NK-92 (cell line): Measurements from ENCODE around the gene HADHB.
"Not testable (repeated sequence)": the region's sequence is repeated elsewhere in the genome, so short reads cannot be mapped to it uniquely, and the experiment has no call there.

ENCODE experiments used
- DNase-seq: peaks from one replicate; lab custom pipeline; 2025; ENCODE audit not compliant: unreplicated experiment; lab: John Stamatoyannopoulos, UW

HADHB gene

DNA sequence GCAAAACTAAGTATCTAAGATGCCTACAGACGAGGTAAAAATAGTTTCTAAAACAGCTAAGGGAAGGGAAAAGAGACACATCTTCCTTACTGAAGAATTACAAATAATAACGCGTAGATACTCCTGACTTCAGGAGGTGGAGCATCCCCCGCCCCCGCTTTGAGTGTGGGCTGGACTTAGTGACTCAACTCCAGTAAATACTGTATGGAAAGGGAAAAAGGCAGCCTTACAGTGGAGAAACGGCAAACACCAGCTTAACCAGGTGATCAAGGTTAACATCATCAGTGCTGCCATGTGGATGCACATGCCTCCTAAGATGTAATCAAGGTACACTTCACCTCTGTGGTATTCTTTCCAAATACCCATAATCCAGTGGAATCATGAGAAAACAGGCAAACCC lies 47.9 kb downstream of the HADHB start:
- no peak for DNase-seq

DNA sequence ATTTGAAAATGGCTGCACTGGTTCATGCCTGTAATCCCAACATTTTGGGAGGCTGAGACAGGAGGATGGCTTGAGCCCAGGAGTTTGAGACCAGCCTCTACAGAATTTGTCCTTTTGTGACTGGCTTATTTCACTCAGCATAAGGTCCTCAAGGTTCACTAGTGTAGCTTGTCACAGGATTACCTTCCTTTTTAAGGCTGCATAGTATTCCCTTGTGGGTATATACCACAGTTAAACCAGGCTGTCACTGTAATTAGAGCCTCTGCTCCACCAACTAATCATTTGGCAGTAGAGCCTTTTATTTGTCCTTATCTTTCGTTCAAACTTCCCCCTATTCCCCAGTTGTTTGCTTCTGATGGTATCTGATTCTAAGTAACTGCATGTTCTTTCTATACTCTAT lies 50.8 kb downstream of the HADHB start:
- DNase-seq, result no peak

DNA sequence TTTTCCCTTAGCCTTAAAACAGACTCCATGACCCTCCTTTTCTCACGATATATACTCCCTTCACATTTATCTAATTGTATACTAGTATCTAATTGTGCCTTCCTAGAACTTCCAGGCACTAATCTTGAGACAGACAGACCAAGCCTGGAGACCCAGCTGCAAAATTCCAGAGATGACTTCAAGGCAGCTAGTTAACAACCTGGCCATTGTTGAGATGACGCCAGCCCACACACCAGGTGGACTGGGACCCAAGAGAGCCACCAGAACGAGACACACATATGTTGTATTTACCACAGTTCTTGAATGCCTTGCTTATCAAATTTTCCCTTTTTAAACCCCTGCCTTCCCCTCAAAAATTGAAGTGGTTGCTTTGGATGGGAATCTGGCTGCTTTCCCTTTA lies 52.3 kb downstream of the HADHB start:
- no peak for DNase-seq

DNA sequence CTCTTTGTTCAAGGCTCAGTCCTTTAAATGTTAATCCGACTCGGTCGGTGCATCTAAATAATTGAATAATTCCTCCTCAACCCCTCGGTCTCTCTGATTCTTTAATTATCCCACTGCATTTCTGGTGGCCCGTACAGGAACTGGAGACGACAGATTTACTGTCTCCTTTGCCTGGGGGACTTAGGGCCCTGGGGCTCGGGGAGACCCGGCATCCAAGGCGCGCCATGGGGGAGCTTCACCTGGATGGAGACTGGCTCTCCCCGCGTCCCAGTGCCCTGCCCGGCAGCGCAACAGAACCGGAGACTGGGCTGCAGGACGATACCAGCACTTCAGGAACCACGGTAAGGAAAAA lies 53.5 kb downstream of the HADHB start:
- DNase-seq, result no peak

DNA sequence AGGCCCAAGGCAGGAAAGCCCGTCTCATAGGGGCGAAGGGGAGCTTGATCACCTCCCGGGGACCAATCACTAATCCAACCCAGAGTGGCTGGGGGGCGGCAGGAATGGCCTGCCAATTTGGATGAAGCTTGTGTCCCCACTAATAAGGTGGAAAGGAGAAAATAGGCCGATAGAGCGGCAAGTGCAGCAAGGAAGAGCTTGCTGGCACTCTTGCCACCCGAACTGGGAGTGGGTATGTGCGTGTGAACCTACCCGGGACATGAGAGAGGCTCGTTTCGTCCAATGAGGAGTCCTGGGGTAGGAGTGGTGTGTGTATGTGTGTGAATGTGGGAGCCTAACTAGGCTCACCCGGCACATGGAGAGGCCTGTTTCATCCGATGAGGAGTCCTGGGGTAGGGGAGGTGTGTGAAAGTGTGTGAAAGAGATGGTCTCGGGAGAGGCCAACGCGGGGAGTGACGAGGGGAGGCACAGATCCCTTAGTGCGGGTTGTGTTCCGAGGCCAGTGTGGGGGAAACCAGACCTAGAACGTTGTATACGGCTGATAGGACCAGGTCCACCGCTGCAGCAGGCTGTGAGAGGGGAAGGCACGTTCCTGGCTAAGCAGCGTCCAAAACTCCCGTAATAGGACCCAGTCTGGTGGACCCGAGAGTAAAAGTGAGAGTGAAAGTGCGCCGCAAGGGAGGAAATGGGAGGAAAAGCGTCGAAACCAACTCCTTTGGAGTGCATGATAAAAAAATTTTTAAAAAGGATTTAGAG lies 54.1 kb downstream of the HADHB start:
- no peak for DNase-seq

DNA sequence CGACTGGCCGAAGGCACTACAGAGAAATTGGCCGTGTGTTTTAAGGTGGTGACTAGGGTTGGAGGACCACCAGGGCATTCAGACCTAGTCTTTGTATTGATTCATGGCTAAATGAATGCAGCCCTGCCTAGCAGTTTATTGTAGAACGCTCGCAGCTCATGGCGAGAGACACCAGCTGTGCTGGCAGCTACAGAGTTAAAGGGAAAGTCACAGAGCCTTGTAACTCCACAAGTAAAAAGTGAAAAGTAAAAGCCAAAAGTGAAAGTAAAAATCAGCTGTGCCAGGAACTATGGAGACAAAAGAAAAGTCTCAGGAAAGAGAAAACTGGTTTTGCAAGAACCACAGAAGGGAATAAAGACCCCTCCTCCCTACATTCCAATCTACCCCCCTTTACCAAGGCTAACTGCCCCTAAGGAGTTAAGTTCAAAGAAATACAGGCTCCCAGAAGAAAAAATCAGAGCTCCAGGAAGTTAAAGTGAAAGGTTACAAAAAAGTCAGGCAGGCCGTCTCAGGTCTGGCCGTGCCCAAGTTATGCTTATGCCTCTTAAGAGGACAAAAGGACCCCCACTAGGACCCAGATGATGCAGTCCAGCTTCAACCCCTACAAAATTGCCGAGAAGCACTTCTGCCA lies 54.8 kb downstream of the HADHB start:
- DNase-seq, result no peak

DNA sequence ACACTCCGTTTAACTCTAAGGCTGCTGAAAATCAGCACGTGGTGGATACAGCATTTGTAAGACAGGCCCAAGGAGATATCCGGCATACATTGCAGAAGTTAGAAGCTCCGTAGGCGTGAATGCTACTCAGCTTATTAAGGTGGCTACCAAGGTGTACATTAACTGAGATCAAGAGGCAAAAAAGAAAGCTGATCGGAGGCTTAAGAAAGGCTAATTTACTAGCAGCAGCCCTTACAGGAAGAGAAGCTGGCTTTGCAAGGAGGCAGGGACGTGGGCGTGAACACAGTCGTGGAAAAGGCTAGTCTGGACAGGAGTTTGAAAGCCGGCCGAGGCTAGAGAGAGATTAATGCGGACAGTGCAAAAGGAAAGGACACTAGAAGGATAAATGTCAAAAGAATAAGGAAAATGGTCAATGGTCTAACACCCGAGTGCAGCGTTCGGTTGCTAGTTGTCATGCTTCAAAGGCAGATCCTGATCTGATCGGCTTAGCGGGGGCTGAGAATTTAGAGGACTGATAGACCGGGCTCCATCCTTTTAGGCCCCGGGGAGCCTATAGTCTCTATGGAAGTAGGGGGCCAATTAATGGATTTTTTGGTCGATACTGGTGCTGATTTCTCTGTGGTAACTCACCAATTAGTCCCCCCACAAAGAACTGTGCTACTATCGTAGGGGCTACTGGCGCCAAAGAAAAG lies 55.6 kb downstream of the HADHB start:
- DNase-seq, result no peak

DNA sequence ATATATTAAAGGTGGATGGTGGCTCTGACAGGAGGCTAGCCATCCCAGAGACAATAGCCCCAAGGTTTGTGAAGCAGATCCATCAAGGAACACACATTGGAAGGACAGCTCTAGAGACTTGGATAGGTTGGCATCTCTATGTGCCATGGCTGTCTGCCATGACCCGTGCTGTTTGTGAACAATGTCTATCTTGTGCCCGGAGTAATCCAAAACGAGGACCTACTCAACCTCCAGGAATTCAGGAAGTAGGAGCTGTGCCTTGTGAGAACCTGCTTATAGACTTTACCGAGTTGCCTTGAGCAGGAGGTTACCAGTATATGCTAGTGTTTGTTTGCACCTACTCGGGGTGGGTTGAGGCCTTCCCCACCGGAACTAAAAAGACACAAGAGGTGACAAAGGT lies 58.1 kb downstream of the HADHB start:
- no peak for DNase-seq

DNA sequence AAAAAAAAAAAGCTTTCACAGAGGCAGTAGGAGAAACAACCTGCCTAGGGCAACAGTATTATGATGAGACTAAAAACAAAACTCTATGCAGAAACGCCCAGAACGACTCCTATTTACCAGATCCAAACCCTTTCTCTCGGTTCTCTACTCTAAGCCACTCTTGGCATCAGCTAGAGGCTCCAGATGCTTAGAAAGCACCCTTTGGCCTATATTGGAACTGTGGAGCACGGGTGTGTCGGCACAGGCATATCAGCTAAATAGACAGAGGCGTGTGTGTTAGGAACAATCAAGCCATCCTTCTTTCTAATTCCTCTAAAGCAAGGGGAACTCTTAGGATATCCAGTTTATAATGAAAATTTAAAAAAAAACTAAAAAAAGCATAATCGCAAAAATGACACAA lies 60.4 kb downstream of the HADHB start:
- DNase-seq, result not testable (repeated sequence)

DNA sequence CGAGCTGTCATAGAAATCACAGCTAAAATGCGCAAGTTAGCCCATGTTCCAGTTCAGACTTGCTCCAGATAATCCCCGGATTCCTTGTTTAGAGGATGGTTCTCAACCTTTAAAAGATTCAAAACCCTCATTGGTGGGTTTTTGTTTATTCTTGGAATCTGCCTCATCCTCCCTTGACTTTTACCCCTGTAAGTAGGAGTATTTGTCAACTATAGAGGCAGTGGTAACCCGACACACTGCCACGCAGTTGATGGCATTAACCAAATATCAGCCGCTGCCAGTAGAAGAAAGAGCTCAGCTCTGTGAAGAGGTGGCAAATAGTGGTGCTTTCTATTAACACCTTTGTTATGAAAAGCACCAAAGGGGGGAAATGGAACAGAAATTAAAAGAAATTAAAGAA lies 60.8 kb downstream of the HADHB start:
- DNase-seq, result no peak

DNA sequence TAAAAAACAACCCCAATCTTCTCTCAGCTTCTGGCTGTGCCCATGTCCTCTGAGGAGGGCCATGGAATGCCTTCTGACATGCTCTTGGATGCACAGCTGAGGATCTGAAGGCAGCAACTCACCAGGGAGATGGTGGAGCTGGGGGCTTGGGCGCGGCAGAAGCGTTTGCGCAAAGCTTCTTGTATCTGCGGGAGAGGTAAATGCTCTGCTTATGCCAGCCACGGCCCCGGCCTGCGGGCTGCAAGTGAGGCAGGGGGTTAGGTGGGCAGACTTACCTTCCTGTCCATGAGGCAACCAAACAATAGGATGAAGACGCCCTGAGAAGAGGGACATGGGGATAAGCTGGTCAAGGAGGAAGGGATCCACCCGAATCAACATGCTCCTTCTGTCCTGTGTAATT lies 65.2 kb downstream of the HADHB start:
- DNase-seq, result no peak

DNA sequence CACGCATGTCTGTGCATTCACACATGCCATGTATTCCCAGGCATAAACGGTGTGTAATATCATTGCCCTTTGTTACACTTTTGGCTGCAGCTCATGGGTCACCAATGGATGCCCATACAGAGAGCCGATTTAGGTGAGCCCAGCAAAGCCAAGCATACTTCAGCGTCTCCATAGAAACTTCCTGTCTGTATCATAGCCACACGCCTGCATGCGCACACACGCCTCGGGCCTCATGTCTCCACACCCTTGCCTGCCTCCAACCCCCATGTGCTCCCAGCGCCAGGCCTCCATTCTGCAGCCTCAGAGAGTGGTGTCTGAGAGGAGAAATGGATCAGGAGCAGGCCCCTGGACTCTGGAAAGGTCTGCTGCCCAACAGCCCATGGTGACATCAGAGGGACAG lies 67.7 kb downstream of the HADHB start:
- no peak for DNase-seq

DNA sequence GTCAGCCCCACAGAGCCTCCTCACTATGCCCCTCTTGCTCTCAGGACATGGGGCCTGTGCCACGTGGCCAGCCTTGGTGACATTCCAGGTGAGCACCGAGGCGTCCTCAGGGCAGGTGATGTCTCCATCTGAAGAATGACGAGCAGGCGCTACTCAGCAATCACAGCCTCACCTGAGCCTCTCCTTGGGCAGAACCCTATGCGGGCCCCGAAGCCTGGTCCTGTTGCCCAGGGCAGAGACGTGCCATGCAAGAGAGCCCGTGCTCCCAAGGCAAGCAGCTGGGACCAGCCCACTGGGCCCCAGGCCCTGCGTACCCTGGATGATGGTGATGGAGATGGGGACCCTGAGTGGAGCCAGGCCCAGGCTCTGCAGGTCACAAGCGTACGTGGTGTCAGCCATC lies 68.7 kb downstream of the HADHB start:
- DNase-seq, result no peak

DNA sequence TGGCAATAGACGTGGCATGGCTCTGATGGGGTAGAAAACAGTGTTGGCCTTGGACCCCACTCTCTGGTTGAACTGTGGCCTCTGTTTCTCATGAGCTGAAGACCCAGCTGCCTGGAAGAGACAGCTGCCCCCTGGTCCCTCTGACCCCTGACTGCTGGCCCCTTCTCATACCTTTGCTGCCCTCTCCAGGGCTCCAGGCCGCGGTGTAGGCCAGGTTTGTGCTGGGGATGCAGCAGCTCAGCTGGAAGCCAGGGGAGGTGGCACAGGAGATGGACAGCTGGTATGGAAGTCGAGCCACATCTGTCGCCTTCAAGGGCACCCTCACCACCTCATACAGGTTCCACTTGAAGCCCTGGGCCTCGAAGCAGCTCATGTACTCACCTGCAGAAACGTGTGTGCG lies 69.5 kb downstream of the HADHB start:
- no peak for DNase-seq

DNA sequence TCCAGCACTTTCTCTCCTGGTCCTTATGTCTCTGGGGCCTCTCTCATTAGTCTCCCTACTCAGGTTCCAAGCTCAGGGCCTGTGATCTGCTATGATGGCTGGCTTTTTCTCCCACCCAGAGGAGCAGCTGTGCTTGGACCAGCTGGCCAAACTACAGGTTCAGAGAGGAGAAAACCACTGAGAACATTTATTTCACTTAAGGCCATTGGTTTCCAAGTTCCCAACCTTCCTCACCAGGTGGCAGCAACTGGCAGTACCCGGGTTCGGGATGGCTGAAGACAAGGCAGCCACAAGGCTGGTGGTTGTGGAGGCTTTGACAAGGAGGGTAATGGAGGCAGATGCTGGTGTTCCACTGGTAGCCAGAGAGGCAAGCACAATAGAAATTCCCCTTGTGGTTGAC lies 71.3 kb downstream of the HADHB start:
- DNase-seq, result no peak

DNA sequence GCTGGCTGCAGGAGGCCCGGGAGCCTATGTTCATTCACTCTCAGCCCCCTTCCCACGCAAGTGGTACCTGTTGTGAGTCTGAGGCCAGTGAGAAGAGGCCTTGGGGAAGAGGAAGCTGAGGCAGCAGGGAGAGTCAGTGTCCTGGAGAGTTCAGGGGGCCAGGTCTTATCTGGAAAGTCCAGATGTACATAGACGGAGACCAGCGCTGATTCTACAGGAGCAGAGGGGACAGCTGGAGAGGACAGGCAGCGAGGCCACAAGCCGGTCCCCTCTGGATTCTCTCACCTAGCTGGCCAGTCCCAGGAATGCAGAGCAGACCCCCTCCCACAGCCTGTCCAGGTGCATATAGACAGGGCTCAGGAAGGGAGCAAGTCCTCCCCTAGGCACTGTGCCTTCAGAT lies 72.1 kb downstream of the HADHB start:
- no peak for DNase-seq

DNA sequence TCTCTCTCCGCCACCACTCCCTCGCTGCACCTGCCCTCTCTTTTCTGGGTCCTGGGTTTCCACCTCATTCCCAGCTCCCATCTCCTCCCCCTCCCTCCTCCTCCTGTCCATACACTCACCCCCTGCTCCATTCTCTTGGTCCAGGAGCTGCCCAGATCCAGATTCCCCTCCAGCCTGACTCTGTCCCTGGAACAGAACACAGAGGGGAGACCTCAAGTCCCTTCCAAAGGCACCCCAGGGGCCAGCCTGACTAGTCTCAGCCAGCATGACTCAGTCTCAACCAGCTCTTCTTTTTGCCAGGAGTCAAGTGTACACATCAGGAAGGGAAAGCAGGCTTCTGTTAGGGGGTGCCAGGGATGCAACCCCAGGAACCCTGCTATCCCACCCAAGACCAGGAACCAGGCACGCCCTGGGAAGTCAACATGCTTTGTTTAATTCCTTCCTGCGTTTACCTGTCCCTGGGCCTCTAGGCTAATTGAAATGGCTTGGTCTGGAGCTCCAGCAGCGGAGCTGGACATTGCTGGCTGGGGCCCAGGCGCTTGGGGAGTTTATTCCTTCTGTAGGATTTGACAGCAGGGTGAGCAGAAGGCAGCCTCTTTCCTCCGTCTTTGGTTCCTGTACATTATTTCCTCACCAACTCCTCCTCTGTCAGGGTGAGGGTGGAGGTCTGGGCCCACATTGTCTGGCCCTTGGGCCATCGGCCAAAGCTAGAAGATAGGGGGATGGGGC lies 72.8 kb downstream of the HADHB start:
- no peak for DNase-seq

DNA sequence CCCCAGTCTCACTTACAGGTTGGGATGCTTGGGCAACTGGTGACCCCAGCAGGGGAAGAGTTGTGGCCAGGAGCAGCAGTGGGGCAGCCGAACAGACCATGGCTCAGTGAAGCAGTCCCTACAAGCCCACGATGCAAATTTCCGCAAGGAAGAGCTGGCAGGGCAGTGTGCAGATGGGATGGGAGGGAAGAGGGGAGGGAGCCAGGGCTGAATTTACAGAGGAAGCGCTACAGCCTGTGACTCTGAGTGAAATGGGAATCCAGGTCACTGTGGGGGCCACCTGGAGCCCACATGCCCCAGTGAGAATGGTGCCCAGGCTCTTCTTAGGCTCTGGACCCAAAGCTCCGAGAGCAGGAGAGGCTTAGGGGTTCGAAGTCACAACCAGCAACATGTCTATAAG lies 74.2 kb downstream of the HADHB start:
- no peak for DNase-seq

DNA sequence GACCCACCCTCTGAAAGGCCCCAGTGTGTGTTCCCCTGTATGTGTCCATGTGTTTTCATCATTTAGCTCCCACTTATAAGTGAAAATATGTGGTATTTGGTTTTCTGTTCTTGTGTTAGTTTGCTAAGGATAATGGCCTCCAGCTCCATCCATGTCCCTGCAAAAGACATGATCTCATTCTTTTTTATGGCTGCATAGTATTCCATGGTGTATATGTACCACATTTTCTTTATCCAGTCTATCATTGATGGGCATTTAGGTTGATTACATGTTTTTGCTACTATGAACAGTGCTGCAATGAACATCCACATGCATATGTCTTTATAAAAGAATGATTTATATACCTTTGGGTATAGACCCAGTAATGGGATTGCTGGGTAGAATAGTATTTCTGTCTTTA lies 79.7 kb downstream of the HADHB start:
- not testable (repeated sequence) for DNase-seq

DNA sequence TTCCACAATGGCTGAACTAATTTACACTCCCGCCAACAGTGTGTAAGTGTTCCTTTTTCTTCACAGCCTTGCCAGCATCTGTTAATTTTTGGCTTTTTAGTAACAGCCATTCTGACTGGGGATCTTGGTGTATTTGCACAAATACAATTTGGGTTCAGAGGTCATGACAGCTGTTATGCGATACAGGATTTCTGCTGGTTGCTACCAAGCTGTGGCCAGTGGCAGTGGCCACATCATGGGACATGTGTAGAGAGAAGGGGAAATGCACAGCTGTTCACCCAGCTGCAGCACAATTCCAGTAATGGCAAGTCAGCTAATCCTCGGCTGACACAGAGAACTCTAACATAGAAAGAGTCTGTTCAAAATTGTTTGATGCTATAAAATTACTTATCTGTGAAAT lies 80.2 kb downstream of the HADHB start:
- no peak for DNase-seq

DNA sequence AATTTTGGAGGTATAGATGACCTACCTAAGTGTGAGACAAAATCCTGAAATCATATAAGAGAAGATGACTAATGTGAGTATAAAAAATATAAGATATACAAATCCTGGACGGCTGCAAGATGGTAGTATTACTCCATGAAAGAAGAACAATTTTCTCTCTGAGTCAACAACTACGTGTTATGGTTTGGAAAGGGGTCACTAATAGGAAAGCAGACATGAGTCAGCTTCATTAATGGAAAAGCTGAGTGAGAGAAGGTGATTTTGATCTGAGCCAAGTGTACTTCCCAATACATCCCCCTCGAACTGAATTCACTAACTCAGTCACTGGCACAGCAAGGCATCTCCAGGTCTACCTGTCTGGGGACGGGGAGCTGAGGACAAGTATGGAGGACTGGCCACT lies 81.1 kb downstream of the HADHB start:
- no peak for DNase-seq

DNA sequence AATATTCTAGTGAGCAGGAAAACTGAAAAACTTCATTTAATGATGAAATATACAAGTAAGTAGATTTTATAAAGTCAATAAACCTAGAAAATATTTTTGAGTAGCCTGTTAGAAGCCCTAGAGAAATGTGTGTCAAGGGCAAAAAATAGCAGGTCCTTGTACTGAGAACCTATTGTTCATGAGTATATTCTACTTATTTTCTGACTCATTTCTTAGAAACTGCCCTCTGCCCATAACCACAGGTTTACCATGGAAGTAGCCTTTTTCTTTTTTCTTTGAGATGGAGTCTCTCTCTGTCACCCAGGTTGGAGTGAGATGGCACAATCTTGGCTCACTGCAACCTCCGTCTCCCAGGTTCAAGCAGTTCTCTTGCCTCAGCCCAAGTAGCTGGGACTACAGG lies 81.8 kb downstream of the HADHB start:
- no peak for DNase-seq
